AG09309 (cell line): ENCODE results near the gene ARFRP1.

Experiments used
- DNase-seq: peaks from one replicate; pipeline ENCODE4 v3.0.0-alpha.2; 2010; ENCODE audit warnings: low read depth
- H3K4me3 ChIP-seq: 2 replicates; pipeline ENCODE4 v1.5.1; 2011; ENCODE audit warnings: mild to moderate bottlenecking, low read depth, low read length, moderate library complexity; ENCODE audit not compliant: control insufficient read depth
- CTCF ChIP-seq: IDR thresholded peaks from 2 replicates; pipeline ENCODE4 v1.5.1; 2011; ENCODE audit warnings: mild to moderate bottlenecking, low read depth, low read length, inconsistent platforms; ENCODE audit not compliant: insufficient read depth, control insufficient read depth; ENCODE audit errors: missing control alignments

ARFRP1 gene

GRCh38 chr20:63688228-63689045, 19.3 kb downstream of the ARFRP1 start:
- DNase-seq = no peak
- no peak overlapping the region for H3K4me3 ChIP-seq
- TF ChIP-seq CTCF = no peak

- TF ChIP-seq CTCF = no peak
- no peak overlapping the region for H3K4me3 ChIP-seq
- no peak for DNase-seq
These were observed 20.2 kb downstream of the ARFRP1 start for GRCh38 chr20:63687419-63688178.

DNA sequence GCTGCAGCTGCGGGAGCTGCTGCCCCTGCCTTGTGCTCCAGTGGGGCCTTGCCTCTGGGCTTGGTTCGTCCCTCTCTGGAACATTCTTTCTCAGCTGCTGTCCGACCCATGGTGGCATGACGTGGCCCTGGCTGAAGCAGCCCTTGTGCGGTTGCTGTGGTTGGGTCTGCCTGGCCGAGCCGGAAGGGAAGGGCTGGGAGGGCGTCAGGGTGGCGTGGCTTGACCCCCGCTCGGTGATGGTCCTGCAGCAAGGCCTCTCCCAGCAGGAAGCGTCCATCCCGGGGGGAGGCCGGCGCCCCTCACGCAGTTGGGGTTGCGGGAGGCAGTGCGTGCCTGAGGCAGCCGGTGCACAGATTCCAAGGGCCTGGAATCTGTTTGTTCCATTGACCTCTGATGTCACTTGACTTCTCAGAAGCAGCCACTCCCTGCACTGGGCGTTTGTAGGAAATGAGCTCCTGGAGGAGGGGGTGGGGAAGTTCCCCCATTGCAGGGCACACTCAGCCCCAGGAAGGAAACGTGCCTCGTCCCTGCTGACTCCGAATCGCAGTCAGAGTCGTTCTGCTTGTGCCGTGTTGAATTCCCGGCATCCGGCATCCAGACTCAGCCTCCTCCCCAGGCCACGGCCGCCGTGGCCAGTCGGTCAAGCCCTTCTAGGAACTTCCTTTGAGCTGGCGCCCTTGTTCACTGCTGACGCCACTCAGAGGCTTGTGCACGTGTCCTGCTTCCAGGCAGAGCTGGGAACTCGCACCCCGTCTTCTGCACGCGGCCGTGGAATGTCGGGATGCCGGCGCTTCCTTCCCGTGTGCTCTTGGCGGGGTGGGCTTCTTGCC, 21.1 kb downstream of the ARFRP1 start:
- no peak for TF ChIP-seq CTCF
- peak; percentile 66 for DNase-seq

GRCh38 chr20:63686094-63686491, 21.7 kb downstream of the ARFRP1 start:
- no peak overlapping the region for H3K4me3 ChIP-seq
- no peak for TF ChIP-seq CTCF
- DNase-seq = no peak

More for the DNA sequence above, 21.1 kb downstream of the ARFRP1 start:
- no peak overlapping the region for H3K4me3 ChIP-seq

GRCh38 chr20:63685269-63686026, 22.3 kb downstream of the ARFRP1 start:
- no peak overlapping the region for H3K4me3 ChIP-seq
- DNase-seq = no peak
- TF ChIP-seq CTCF = no peak

DNA sequence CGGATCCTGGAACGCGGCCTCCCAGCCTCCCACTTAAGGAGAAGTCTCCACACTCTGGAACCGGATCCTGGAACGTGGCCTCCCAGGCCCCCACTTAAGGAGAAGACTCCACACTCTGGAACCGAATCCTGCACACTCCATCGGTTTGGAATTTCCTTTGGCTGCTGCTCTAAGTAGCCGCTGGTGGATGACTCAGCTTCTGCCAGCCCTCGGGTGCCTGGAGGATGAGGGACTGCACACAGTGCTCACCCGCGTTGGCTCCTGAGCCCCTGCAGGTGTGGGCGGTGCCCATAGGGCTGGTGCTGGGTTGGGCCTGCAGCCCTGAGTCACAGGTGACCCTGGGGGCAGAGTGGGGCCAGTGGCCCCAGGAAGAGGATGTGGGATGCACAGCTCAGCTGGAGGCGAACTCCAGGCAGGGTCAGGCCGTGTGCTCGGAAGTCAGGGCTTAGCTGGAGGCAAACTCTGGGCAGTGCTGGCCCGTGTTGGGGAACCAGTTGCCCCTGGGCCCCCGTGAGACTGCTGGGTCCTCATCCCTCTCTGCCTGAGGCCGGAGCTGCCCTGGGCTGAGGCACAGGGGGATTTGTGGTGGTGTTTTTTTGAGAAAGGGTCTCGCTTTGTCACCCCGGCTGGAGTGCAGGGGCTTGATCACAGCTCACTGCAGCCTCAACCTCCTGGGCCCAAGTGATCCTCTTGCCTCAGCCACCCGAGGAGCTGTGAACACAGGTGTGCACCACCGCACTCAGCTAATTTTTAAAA, 25.2 kb downstream of the ARFRP1 start:
- peak; percentile 88 for DNase-seq
- H3K4me3 ChIP-seq = no peak overlapping the region
- no peak for TF ChIP-seq CTCF
